ENCODE data around the gene FOXP4.

The FOXP4 gene

GRCh38 chr6:41649596-41649995, 103.4 kb downstream of the FOXP4 start:
- no peak for DNase-seq

- DNase-seq = no peak
Observed at GRCh38 chr6:41650120-41650519, 103.9 kb downstream of the FOXP4 start.

DNA sequence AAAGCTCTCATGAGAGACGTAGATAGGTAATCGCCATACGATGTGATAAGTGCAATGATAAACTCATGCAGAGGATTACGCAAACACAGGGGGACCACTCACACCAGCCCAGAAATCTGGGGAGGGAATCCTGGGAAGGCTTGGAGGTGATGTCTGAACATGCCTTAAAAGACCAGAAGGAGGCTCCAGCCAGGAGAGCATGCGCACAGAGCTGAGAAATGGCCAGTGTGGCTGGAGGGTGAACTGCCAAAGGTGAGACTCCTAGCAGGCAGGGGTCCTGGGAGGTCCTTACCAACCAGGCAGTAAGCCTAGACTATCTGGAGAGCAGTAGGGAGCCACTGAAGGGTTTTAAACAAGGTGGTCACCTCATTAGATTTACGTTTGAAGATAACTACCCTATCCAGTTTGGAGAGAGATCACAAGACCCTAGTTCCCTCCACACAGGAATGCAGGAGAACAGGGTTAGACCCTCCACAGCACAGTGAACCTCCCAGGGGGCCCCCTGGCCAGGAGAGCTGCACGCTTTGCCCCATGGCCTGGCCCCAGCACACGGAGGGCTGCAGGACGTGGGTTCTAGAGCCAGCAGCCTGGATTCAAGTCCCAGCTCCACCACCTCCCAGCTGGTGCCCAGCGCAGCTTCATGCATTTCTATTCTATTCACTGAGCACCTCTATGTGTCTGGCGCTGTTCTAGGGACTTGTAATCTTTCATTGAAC, 105.2 kb downstream of the FOXP4 start:
- DNase-seq = no peak

Data from stimulated activated CD4-positive, alpha-beta T cell treated with anti-CD3 and anti-CD28 coated beads, Interleukin-1b, Interleukin-23, amount 100 ng/mL, for 48 hours (primary cell).